NB4 (cell line): Measurements from ENCODE around the gene GPR153.

Experiments used
- MAX ChIP-seq: IDR thresholded peaks from 2 replicates; pipeline ENCODE4 v1.6.1; 2011; ENCODE audit warnings: low read depth, low read length
- MYC ChIP-seq: IDR thresholded peaks from 2 replicates; pipeline ENCODE4 v1.6.1; 2011; ENCODE audit warnings: low read depth, low read length
- POLR2A ChIP-seq: IDR thresholded peaks from 2 replicates; pipeline ENCODE4 v1.6.1; 2011; ENCODE audit warnings: mild to moderate bottlenecking; ENCODE audit not compliant: insufficient read length; ENCODE audit errors: extremely low read depth
- TF ChIP-seq, protein P1 (sequence below): IDR thresholded peaks from one replicate; pipeline ENCODE4 v1.5.1; 2012; ENCODE audit warnings: low read depth, low read length

- TF ChIP-seq, protein P1, sequence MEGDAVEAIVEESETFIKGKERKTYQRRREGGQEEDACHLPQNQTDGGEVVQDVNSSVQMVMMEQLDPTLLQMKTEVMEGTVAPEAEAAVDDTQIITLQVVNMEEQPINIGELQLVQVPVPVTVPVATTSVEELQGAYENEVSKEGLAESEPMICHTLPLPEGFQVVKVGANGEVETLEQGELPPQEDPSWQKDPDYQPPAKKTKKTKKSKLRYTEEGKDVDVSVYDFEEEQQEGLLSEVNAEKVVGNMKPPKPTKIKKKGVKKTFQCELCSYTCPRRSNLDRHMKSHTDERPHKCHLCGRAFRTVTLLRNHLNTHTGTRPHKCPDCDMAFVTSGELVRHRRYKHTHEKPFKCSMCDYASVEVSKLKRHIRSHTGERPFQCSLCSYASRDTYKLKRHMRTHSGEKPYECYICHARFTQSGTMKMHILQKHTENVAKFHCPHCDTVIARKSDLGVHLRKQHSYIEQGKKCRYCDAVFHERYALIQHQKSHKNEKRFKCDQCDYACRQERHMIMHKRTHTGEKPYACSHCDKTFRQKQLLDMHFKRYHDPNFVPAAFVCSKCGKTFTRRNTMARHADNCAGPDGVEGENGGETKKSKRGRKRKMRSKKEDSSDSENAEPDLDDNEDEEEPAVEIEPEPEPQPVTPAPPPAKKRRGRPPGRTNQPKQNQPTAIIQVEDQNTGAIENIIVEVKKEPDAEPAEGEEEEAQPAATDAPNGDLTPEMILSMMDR, result no peak
- TF ChIP-seq POLR2A (no peak), MYC (no peak), MAX (no peak)
Measured at GRCh38 chr1:6287029-6287428, 26.1 kb upstream of the GPR153 start.
